COLO668 (cell line): ENCODE results near the gene CCDC6.

Experiments used
- DNase-seq: peaks from one replicate; lab custom pipeline; 2025; ENCODE audit not compliant: unreplicated experiment; lab: John Stamatoyannopoulos, UW

Gene CCDC6

DNA sequence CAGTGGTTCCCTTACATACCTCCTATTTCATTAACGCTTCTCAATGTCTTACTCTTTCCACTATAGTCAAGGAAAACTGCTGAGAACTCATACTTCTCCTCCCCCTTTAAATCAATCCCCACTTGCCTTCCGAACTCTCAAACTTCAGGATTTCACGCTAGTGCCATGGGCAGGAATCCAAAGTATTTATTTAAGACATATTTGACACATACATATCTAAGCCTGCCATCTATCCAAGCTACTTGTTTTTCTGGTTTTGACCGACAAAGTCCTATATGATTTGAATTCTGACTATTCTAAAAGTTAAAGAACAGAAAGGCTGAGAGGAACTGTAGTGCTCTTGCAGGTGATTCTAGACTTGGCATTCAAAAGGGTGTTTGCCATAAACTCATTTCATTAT, 51.8 kb downstream of the CCDC6 start:
- DNase-seq = no peak

DNA sequence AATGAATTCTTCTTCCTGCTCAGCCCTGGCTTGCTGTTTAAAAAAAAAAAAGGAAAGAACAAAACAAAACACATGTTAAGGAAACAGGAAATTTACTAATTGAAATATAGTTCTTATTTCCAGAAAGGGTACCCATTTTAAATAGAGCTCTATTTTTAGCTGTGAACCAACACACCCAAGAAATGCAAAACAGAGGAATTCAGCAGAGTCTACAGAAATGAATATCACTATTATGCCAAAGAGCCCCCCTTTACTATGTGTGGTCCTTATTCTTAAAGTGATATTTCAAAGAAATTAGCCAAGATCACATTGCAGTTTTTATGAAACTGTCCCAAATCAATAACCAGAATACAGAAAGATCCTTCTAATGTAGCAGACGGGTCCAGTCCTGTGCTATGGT, 53.7 kb downstream of the CCDC6 start:
- DNase-seq = no peak

DNA sequence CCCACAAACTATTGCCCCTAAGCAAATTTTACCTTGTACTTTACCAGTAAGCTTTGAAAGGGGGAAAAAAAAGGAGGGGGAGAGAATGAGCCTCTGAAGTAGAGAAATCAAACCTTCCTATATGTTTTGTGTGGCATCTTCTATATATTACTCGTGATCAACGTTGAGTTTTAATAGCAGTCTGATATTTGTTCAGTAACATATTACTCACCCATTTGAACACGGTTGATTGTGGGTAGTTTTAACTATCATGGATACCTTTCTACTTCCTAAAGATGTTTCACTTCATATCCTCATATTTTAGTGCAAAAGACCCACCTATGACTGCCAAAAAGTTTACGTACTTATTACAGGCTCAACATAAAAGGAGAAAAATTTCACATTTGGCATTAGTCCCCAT, 54.5 kb downstream of the CCDC6 start:
- DNase-seq = no peak

DNA sequence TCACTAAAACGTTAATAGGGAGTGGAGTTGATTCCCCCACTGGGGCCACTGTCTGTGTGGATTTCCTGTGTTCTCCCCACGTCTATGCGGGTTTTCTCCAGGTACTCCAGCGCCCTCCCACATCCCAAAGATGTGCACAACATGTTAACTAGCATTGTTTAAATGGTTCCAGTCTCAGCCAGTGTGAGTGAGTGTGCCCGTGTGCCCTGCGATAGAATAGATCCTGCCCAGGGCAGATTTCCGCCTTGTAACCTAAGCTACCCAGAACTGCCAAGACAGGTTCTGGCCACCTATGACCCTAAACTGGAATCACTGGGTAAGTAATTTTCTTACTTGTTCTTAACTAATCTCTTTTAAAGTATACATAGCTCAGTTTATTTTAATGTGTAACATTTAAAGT, 58.5 kb downstream of the CCDC6 start:
- DNase-seq = no peak

DNA sequence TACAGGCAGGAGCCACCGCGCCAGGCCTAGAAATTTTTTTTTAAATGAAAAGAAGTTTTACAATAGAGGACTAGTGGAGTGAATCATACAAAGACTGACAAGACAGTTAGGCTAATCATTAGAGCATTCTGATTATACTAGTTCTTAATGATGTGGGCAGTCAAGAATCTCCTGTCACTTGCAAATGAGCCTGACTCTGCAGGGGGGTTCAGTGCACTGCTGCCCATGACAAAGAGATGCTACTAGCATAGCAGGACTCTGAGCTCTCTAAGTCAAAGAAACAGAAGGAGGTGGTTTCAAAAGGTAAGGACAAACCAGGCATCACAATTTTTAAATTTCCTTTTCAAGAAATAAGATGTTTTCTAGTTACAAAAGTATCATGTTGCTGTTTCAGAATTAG, 59.0 kb downstream of the CCDC6 start:
- no peak for DNase-seq

GRCh38 chr10:59844436-59844835, 61.9 kb downstream of the CCDC6 start:
- no peak for DNase-seq

DNA sequence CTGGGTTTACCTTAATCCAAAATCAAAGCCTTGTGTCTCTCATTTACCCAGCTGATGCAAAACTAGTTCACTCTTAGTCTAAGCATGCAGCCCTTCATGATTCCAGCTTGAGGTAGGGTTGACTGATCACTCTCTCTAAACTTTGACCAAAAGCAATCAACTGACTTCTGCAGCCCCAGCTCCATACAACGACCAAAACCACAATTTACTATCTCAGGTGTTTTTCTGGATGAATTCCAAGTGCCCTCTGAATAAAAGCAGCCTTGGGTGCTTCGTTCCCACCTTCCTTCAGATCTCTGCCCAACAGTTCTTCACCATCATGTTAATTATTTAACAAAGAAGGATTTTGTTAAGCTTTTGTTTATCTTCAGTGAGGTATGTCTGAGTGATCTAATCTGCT, 62.6 kb downstream of the CCDC6 start:
- no peak for DNase-seq

- DNase-seq = no peak
Measured at GRCh38 chr10:59839576-59839975, 66.8 kb downstream of the CCDC6 start.

- DNase-seq = no peak
Measured at GRCh38 chr10:59838085-59838789, 68.1 kb downstream of the CCDC6 start.

GRCh38 chr10:59833810-59834209, 72.5 kb downstream of the CCDC6 start:
- DNase-seq = peak; percentile 5

DNA sequence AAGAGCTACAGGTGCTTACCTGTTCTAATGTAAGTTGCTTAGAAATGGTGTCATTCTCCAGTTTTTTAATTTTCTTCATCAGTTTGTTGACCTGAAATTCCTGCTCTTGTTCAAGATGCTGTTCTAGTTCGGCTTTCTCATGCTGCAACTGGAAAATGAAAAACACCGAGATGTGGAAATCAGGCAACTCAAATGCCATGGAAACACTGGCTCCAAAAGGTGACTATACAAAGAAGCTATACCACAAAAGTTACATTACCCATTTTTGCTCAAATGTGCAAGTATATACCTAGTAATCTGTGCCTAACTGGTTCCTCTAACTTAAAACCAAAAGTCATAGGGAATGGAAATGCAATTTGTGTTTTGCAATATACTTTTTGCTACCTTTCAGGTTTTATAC, 73.8 kb downstream of the CCDC6 start:
- no peak for DNase-seq

DNA sequence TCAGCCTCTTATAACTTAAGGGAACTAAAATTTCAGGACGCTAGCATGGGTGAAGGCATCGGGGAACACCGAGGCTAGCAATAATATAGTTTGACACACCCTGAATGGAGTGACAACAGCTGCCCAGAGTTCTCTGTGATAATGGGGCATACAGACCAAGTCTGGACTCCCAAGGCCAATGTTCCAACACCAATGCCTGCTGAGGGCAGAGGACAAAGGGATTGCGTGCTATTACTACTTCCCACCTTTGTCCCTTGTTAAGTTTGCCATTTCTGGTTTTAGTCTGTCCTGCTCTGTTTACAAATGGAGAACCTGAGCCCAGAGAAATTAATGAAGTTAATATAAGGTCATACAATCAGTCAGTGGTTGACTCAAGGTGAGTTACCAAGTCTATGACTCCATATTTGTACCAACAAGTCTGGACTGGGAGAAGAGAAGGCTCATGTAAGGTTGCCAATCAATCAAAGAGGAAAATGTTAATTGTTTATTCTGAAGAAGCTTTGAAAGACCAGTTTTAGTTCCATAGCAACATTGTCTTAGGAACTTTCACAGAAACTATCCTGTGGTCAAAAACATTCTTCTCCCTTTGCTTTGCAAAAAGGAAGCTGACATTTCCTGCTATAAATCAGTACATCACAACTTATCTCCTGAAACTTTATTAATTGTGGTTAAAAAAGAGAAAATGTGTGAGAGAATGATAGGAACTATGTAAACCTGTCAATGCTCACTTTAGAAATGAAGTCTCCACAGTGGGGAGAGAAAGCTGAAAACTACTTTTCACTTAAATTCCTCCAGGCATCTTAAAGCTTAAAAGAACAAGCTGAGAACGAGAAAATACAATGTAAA, 74.5 kb downstream of the CCDC6 start:
- DNase-seq = no peak

- DNase-seq = peak; percentile 20
Measured at GRCh38 chr10:59830601-59831259, 75.6 kb downstream of the CCDC6 start.

GRCh38 chr10:59829601-59830000, 76.8 kb downstream of the CCDC6 start:
- no peak for DNase-seq

GRCh38 chr10:59829024-59829423, 77.3 kb downstream of the CCDC6 start:
- DNase-seq = no peak

DNA sequence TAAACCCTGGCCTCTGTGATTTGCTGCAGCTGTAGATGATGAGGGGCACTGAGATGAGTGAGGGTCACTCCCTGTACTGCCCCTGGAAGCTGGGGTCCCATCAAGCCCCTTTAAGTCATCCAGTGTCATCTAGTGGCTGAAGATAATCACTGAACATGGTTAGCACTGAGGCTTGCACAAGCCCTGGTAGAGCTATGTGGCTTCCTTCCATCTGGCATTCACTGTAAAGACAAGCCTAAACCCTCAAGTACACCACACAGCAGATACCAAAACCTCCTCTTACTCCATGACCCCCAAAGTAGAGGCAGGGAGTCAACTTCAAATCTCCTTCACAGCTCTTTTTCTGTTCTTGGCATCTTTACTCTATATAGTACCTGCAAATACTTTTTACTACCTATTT, 80.4 kb downstream of the CCDC6 start:
- no peak for DNase-seq

DNA sequence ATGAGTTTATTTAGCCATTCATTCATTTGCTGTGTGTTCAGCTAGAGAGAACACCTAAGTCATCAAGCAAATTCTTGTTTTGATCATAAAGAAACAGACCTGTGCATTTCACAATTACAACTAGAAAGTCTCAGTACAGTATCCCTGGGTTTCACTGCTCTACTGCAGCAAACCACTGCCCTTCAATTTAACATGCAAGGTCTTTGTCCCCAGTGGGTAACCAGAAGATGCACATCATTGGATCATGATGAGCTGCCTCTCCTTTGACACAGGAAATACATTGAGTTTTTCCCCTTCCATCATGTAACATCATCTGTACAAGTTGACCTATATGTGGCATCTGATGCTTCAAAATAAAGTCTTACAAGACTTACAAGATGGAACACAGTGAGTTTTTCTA, 82.6 kb downstream of the CCDC6 start:
- no peak for DNase-seq

- DNase-seq = no peak
Measured at GRCh38 chr10:59823111-59823510, 83.2 kb downstream of the CCDC6 start.

DNA sequence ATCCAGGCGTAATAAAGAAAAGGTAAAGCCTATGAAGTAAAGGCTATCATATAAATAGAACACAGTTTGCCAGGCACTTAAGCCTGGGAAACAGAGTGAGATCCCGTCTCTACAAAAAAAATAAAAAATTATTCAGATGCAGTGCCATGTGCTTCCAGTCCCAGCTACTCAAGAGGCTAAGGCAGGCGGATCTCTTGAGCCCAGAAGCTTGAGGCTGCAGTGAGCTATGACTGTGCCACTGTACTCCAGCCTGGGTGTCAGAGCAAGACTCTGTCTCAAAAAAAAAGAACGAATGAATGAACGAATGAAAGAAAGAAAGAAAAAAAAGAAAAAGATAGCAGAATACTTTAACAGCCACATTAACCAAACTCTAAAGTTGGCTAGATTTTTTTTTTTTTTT, 85.9 kb downstream of the CCDC6 start:
- no peak for DNase-seq

DNA sequence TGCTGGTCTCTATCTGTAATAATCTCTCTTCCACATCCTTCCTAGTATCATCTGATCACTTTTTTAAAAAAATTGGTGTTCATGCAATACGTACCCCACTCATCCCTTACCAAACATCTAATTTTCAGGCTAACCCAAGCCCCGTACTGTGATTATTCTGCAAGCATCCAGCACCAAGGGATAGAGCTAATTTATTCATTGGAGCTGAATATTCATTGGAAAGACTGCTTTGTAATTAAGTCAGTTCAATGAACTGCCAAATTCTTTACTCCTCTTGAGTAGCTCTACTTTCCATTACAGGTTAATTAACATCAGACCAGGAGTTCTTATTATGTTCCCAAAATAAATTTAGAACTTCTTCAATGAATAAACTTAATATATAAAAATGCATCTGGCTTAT, 86.7 kb downstream of the CCDC6 start:
- DNase-seq = no peak

DNA sequence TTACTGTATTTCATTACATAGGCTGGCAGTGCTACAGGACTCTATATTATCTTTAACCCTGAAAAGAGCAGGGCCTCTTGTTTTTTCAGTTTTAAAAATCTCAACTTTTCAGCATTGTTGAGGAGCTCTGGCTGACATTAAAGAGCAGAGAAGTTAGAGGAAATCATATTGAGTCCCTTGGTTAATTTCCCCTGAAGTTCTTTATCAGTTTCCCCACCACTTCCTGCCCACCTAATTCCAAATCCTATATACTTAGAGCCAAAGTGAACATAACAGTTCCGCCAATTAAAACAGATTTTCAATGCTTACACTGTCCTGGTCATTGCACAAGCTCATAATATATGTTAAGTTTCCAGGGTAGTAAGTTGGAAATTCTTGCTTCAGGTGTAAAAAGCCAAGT, 87.1 kb downstream of the CCDC6 start:
- DNase-seq = no peak

- no peak for DNase-seq
Measured at GRCh38 chr10:59817773-59818172, 88.6 kb downstream of the CCDC6 start.
